ENCODE results near the gene SLC9A8. TPM values are rescaled to one million over a fixed set of nuclear protein-coding genes. Genes with fewer than 3 reads are reported as not detected.

SLC9A8 gene
- total RNA-seq, 6 experiments from 2014 or later, result 7.1 to 8.0 (median 7.4) TPM

GRCh38 chr20:49937027-49937929 lies 124.7 kb downstream of the SLC9A8 start:
- TF ChIP-seq CTCF (IDR thresholded peaks at IDR 0.05), result no peak
- Mint-ChIP-seq H3K4me1 (ENCODE audit: low read depth) (peaks cover 33% of the 10 kb centered on the region), H3K27ac (peak overlapping the region; percentile 76), H3K36me3 (ENCODE audit: low read depth) (peaks cover 15% of the 10 kb centered on the region), H3K9me3 (no peaks in the 10 kb centered on the region), H3K4me3 (peak overlapping the region; percentile 99), H3K27me3 (ENCODE audit: insufficient read depth) (peaks cover 2% of the 10 kb centered on the region)
- no peak for DNase-seq

- H3K36me3 Mint-ChIP-seq (ENCODE audit: low read depth), result peaks cover 19% of the 10 kb centered on the region
- peak; percentile 46 for DNase-seq
- no peak for TF ChIP-seq CTCF (IDR thresholded peaks at IDR 0.05)
- H3K27me3 Mint-ChIP-seq (ENCODE audit: insufficient read depth), result peaks cover 2% of the 10 kb centered on the region
- no peaks in the 10 kb centered on the region for H3K9me3 Mint-ChIP-seq
- peak overlapping the region; percentile 99 for H3K4me3 Mint-ChIP-seq
- peaks cover 33% of the 10 kb centered on the region for H3K4me1 Mint-ChIP-seq (ENCODE audit: low read depth)
- peak overlapping the region; percentile 76 for H3K27ac Mint-ChIP-seq
Observed at GRCh38 chr20:49938173-49939163, 125.8 kb downstream of the SLC9A8 start.

GRCh38 chr20:49941456-49941855 lies 128.8 kb downstream of the SLC9A8 start:
- H3K4me1 Mint-ChIP-seq (ENCODE audit: low read depth), result peaks cover 28% of the 10 kb centered on the region
- H3K27me3 Mint-ChIP-seq (ENCODE audit: insufficient read depth), result no peaks in the 10 kb centered on the region; the same call in 1 of the 2 replicates
- no peak for TF ChIP-seq CTCF (IDR thresholded peaks at IDR 0.05)
- DNase-seq, result no peak
- H3K4me3 Mint-ChIP-seq, result no peak overlapping the region
- H3K9me3 Mint-ChIP-seq, result no peaks in the 10 kb centered on the region
- H3K36me3 Mint-ChIP-seq (ENCODE audit: low read depth), result peaks cover 30% of the 10 kb centered on the region
- H3K27ac Mint-ChIP-seq, result no peak overlapping the region

Other genes starting within 250 kb of the SLC9A8 start
- gene PTGIS, start 244.7 kb upstream of the SLC9A8 start, total RNA-seq (2021; fragmentation: NEBNext Ultra II Directional; extraction: Animal tissue kit (Norgen Biotek cat#: 25700)), result under 1 TPM in 1 of 6 experiments, not detected in 5; 0.05 TPM
- gene B4GALT5, start 99.0 kb upstream of the SLC9A8 start, total RNA-seq (2021; fragmentation: NEBNext Ultra II Directional; extraction: Animal tissue kit (Norgen Biotek cat#: 25700)), result 10 to 100 TPM; 19.7 to 25.0 (median 21.9) TPM
- gene SPATA2, start 102.7 kb downstream of the SLC9A8 start, total RNA-seq (2021; fragmentation: NEBNext Ultra II Directional; extraction: Animal tissue kit (Norgen Biotek cat#: 25700)), result 1 to 10 TPM; 6.9 to 8.0 (median 7.2) TPM
- gene RNF114, start 123.6 kb downstream of the SLC9A8 start, total RNA-seq (2021; fragmentation: NEBNext Ultra II Directional; extraction: Animal tissue kit (Norgen Biotek cat#: 25700)), result 10 to 100 TPM; 51.6 to 61.0 (median 56.1) TPM
- gene SNAI1, start 170.2 kb downstream of the SLC9A8 start, total RNA-seq (2021; fragmentation: NEBNext Ultra II Directional; extraction: Animal tissue kit (Norgen Biotek cat#: 25700)), result 1 to 10 TPM; 4.7 to 6.8 (median 5.2) TPM

All from HFFc6 (cell line).